Stromal cell of bone marrow (primary cell): ENCODE data around the gene ENTPD7.
"Not testable (repeated sequence)": the region's sequence is repeated elsewhere in the genome, so short reads cannot be mapped to it uniquely, and the experiment has no call there.

ENCODE experiments used
- DNase-seq: peaks from one replicate; pipeline ENCODE4 v3.0.0-alpha.2; 2012; ENCODE audit warnings: low read depth

Gene ENTPD7

GRCh38 chr10:99746166-99746565 lies 86.9 kb downstream of the ENTPD7 start:
- not testable (repeated sequence) for DNase-seq

DNA sequence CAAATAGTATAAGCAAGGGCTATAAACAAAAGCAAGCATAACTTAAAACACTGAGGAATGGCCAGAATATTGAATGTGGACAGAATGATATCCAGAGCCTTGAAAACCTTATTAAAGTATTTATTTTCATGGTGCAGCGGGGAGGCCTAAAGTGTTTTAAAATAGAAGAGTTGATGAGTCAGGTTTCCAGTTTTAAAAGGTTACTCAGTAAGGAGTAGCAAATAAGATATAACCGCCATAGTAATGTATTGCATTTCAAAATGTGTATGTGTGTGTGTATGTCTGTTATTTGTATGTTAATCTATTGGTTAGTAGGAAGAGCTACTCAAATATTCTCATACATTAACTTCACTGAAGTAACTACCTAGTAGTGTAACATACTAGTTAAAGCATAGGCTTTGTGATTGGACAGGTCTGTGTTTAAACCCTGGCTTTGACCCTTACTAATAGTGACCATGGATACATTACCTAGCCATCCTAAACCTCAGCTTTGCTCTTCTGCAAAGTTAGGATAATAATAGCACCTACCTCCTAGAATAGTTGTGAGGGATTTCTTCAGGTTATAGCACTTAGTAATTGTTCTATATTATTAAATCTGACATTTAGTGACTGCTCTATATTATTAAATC lies 89.6 kb downstream of the ENTPD7 start:
- no peak for DNase-seq

GRCh38 chr10:99750641-99751040 lies 91.3 kb downstream of the ENTPD7 start:
- no peak for DNase-seq

- DNase-seq, result no peak
These were observed 95.4 kb downstream of the ENTPD7 start for GRCh38 chr10:99754670-99755069.
